ENCODE measurements around the gene DENND6B. TPM values are rescaled to one million over a fixed set of nuclear protein-coding genes. Genes with fewer than 3 reads are reported as not detected.

DENND6B gene
- total RNA-seq, 4 donors from 2014 or later = 2.9 to 15.5 (median 8.0) TPM

DNA sequence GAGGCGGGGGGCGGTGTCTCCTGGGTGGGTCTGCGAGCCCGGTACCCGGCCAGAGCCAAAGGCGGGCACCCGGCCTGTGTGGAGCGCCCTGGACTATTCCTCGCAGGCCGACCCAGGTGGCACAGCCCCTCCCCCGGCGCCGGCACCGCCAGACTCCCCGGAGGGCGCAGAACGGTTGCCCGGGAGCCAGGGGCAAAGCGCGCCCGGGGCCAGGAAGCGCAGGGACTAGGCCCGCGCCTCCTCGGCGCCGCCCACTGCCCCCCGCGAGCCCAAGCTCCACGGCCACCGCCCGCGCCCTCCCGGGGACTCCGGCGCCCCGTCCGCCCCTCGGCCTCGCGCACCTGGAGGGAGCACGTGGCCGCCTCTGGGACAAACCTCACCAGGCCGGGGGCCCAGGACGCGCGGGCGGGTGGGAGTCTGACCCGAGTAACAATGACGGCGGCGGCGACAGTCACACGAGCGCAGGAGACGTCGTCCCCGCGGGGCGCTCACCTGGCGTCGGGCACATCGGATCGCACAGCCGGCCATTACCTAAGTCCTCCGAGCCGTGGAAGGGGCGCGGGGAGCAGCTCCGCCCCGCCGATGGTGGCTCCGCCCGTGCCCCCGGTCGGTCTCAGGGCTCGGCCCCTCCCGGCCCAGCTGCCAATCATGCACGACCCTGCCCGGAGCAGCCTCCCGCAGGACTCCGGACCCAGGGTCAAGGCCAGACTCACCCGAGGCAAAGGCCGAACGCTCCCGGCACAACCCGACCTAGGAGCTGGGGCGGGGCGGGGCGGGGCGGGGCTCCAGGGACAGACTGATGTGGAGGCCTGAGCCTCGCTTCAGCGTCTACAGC lies 26.8 kb downstream of the DENND6B start:
- Histone ChIP-seq H3K4me1 (peaks cover 24 to 68% of the 10 kb centered on the region in 2 donors), H3K36me3 (no peaks in the 10 kb centered on the region), H3K27ac (peak overlapping the region; percentile 37 to 94), H3K27me3 (no peaks in the 10 kb centered on the region), H3K9me3 (no peaks in the 10 kb centered on the region), H3K4me3 (peak overlapping the region; percentile 22 to 41)
- no peak for TF ChIP-seq POLR2A (IDR thresholded peaks at IDR 0.05)
- TF ChIP-seq, protein P1, sequence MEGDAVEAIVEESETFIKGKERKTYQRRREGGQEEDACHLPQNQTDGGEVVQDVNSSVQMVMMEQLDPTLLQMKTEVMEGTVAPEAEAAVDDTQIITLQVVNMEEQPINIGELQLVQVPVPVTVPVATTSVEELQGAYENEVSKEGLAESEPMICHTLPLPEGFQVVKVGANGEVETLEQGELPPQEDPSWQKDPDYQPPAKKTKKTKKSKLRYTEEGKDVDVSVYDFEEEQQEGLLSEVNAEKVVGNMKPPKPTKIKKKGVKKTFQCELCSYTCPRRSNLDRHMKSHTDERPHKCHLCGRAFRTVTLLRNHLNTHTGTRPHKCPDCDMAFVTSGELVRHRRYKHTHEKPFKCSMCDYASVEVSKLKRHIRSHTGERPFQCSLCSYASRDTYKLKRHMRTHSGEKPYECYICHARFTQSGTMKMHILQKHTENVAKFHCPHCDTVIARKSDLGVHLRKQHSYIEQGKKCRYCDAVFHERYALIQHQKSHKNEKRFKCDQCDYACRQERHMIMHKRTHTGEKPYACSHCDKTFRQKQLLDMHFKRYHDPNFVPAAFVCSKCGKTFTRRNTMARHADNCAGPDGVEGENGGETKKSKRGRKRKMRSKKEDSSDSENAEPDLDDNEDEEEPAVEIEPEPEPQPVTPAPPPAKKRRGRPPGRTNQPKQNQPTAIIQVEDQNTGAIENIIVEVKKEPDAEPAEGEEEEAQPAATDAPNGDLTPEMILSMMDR (IDR thresholded peaks at IDR 0.05) = no peak
- no peak for DNase-seq
- intact Hi-C loops (cut with DNase I; ENCODE audit: low total_unique reads) = no loop called here

DNA sequence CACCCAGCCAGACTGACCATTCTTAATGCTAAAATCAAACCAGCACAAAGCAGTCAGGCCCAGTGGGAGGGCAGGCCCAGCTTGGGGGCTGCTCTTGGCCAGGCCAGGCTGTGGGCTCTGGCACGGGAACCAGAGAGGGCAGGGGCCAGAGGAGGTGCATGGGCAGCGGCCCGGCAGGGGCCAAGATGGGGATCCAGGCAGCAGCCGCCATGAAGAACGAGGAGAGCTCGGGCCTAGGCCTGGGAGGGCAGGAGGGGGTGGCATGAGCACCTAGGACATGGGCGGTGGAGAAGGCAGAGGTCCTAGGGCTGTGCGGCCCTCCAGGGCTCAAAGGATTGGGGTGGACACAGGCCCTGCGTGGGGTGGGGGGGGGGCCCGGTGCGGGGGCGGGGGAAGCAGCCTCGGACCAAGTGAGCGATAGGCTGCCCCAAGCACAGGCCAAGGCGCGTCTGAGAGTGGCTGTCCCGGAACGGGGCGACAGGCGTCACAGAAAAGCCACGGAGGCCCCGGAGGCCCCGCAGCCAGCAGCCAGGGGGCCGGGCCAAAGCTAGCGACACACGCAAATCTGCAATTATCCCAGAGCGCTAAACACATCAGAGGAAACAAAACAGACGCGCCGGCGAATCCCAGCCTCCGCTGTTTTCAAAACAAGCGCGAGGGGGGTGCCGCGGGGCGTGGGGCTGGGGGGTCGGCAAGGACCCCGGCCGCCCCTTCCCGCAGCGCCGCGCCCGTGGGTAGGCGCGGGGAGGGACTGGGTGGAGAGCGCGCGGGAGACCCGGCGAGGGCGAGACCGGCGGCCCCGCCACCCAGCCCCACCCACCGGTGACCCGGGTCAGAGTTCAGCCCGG lies 27.7 kb downstream of the DENND6B start:
- no peak for TF ChIP-seq POLR2A (IDR thresholded peaks at IDR 0.05)
- TF ChIP-seq, protein P1 (IDR thresholded peaks at IDR 0.05) = no peak
- Histone ChIP-seq H3K9me3 (no peaks in the 10 kb centered on the region), H3K36me3 (no peaks in the 10 kb centered on the region), H3K4me1 (peaks cover 24 to 67% of the 10 kb centered on the region in 2 donors), H3K4me3 (peak overlapping the region; percentile 22 to 41), H3K27me3 (no peaks in the 10 kb centered on the region), H3K27ac (peak overlapping the region; percentile 37 to 94)
- no peak for DNase-seq
- intact Hi-C loops (cut with DNase I; ENCODE audit: low total_unique reads) = no loop called here

DNA sequence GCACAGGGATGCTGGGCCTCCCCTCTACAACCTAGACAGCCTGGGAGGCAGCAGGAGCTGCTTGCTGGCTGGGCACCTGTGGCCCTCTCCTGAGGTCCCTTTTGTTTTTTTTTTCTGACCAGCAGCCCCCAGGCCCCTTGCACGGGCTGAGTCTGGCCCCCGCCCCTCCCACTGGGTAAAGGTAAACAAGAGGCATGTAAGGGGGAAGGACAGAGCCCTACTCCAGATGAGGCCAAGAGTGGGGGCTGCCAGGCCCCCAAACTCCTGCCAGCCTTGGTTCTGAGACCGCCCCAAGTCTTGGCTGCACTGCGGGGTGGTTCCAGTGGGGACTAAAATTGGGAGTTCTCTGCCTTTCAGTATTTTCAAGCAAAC lies 28.6 kb downstream of the DENND6B start:
- Histone ChIP-seq H3K4me3 (no peak overlapping the region), H3K4me1 (peaks cover 25 to 67% of the 10 kb centered on the region in 2 donors), H3K27ac (peak overlapping the region in 1 of 2 donors; percentile 37), H3K9me3 (no peaks in the 10 kb centered on the region), H3K27me3 (no peaks in the 10 kb centered on the region), H3K36me3 (no peaks in the 10 kb centered on the region)
- TF ChIP-seq, protein P1 (IDR thresholded peaks at IDR 0.05) = no peak
- TF ChIP-seq POLR2A (IDR thresholded peaks at IDR 0.05) = no peak
- DNase-seq = no peak
- intact Hi-C loops (cut with DNase I; ENCODE audit: low total_unique reads) = no loop called here

DNA sequence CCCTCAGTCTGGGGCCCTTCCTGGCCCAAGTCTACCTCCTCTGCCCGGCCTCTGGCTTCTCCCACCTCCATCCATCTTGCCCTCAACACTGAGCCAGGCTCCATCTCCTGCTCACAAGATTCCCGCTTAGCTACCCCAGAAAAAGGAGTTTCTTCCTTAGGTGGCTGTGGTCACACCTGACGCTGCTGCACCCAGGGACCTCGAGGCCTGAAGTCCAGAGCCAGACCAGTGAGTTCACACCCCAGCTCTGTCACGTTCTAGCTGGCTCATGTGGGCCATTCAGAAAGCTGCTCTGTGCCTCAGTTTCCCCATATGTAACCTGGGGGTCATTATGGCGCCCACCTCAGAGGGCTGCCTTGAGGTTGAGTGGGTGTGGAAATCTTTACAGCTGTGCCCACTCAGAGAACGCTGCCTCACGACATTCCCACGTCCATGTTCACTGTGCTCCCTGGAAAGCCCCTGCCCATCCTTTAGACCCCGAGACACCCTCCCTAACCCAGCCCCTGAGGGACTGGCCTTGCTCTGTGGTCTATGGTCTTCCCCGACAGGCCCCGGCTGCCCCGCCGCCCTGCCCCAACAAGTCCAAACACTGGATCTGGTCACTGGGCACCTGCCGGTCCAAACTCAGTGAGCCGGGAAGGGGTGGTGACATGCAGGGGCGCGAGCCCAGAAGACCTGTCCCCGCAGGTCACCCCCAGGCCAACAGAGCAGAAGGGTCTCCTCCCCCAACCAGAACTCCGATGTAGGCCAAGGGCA lies 29.1 kb downstream of the DENND6B start:
- H3K27me3 ChIP-seq = no peaks in the 10 kb centered on the region
- DNase-seq = no peak
- H3K4me3 ChIP-seq = no peak overlapping the region
- peak overlapping the region in 1 of 2 donors; percentile 37 for H3K27ac ChIP-seq
- no peaks in the 10 kb centered on the region for H3K9me3 ChIP-seq
- peaks cover 19 to 67% of the 10 kb centered on the region in 2 donors for H3K4me1 ChIP-seq
- TF ChIP-seq POLR2A (IDR thresholded peaks at IDR 0.05) = no peak
- TF ChIP-seq, protein P1 (IDR thresholded peaks at IDR 0.05) = no peak
- H3K36me3 ChIP-seq = no peaks in the 10 kb centered on the region
- intact Hi-C loops (cut with DNase I; ENCODE audit: low total_unique reads) = no loop called here
